OCI-LY7 (cell line): ENCODE data around the gene PCDHB3.

ENCODE experiments used
- EZH2phosphoT487 ChIP-seq: fragments of 200-600 bp; sonication (generic); IDR thresholded peaks from 2 replicates; pipeline ENCODE4 v1.6.1; 2018; ENCODE audit warnings: low read depth, borderline replicate concordance, mild to moderate bottlenecking, mixed run types, antibody characterized with exemption, low read length, moderate library complexity, mixed read lengths
- TF ChIP-seq, protein P1 (sequence below): fragments of 200-600 bp; sonication (generic); conservative IDR thresholded peaks from 2 replicates; pipeline ENCODE4 v1.5.1; 2014; ENCODE audit warnings: mild to moderate bottlenecking, antibody characterized with exemption, low read length, moderate library complexity, mixed read lengths

DNA sequence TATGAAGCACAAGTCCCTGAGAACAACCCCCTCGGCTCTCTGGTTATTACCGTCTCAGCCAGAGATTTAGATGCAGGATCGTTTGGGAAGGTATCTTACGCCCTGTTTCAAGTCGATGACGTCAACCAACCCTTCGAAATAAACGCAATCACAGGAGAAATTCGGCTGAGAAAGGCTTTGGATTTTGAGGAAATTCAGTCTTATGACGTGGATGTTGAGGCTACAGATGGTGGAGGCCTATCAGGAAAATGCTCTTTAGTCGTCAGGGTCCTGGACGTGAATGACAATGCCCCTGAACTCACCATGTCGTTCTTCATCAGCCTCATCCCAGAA lies 50.7 kb downstream of the PCDHB3 start:
- TF ChIP-seq, protein P1, sequence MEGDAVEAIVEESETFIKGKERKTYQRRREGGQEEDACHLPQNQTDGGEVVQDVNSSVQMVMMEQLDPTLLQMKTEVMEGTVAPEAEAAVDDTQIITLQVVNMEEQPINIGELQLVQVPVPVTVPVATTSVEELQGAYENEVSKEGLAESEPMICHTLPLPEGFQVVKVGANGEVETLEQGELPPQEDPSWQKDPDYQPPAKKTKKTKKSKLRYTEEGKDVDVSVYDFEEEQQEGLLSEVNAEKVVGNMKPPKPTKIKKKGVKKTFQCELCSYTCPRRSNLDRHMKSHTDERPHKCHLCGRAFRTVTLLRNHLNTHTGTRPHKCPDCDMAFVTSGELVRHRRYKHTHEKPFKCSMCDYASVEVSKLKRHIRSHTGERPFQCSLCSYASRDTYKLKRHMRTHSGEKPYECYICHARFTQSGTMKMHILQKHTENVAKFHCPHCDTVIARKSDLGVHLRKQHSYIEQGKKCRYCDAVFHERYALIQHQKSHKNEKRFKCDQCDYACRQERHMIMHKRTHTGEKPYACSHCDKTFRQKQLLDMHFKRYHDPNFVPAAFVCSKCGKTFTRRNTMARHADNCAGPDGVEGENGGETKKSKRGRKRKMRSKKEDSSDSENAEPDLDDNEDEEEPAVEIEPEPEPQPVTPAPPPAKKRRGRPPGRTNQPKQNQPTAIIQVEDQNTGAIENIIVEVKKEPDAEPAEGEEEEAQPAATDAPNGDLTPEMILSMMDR = no peak
- no peak for TF ChIP-seq EZH2phosphoT487
